ENCODE results near the gene PDE4D.

Gene PDE4D

DNA sequence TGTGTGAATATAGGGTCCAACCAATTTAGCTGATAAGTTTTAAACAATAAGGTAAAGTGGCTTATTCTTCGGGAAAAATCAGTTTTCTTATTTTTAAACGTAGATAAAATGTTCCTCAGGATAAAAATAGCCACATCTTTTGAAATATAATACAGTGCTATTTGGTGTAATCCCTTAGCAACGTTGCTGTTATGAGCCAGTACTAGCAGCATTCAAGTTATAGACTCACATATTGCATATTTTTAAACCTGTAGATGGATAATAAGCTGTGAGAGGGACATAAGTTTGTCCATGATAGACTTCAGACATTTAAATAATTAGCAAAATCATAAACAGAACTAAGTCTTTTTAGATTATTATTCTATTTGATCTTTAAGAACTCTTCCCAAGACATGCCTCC, 6.3 kb downstream of the PDE4D start:
- no peaks in the 10 kb centered on the region for H3K4me1 ChIP-seq

GRCh38 chr5:59874675-59875074, 18.9 kb downstream of the PDE4D start:
- Histone ChIP-seq H3K4me1 (peaks cover 0 to 6% (median 3%) of the 10 kb centered on the region in 10 experiments; a peak in 6 of 20 replicates), H3K9me3 (replicated peaks in 1 of 11) (no peaks in the 10 kb centered on the region), H3K4me2 (no peak overlapping the region), H3K27me3 (no peaks in the 10 kb centered on the region), H3K36me3 (no peaks in the 10 kb centered on the region), H3K4me3 (no peak overlapping the region), H4K20me1 (no peaks in the 10 kb centered on the region), H3K27ac (no peak overlapping the region), H3K9ac (no peak overlapping the region)
- TF ChIP-seq Cebpa-rat (IDR thresholded peaks at IDR 0.05) = no peak

More for the DNA sequence above, 6.3 kb downstream of the PDE4D start:
- no peaks in the 10 kb centered on the region for H3K9me3 ChIP-seq (replicated peaks in 1 of 11)
- H4K20me1 ChIP-seq = no peaks in the 10 kb centered on the region
- no peak overlapping the region for H3K27ac ChIP-seq
- no peak overlapping the region for H3K4me3 ChIP-seq
- no peaks in the 10 kb centered on the region for H3K36me3 ChIP-seq
- no peak overlapping the region for H3K4me2 ChIP-seq
- H3K9ac ChIP-seq = no peak overlapping the region
- no peaks in the 10 kb centered on the region for H3K27me3 ChIP-seq
- no peak for TF ChIP-seq Cebpa-rat (IDR thresholded peaks at IDR 0.05)

GRCh38 chr5:59873113-59873512, 20.4 kb downstream of the PDE4D start:
- H3K4me1 ChIP-seq = peaks cover 0 to 6% (median 3%) of the 10 kb centered on the region in 10 experiments; a peak in 6 of 20 replicates
- H3K9ac ChIP-seq = no peak overlapping the region
- H3K4me2 ChIP-seq = no peak overlapping the region
- no peaks in the 10 kb centered on the region for H3K9me3 ChIP-seq (replicated peaks in 1 of 11)
- TF ChIP-seq Cebpa-rat (IDR thresholded peaks at IDR 0.05) = no peak
- no peaks in the 10 kb centered on the region for H3K27me3 ChIP-seq
- no peaks in the 10 kb centered on the region for H3K36me3 ChIP-seq
- no peak overlapping the region for H3K4me3 ChIP-seq
- no peaks in the 10 kb centered on the region for H4K20me1 ChIP-seq
- H3K27ac ChIP-seq = no peak overlapping the region

- no peak overlapping the region for H3K4me3 ChIP-seq
- no peak for TF ChIP-seq Cebpa-rat (IDR thresholded peaks at IDR 0.05)
- no peaks in the 10 kb centered on the region for H3K36me3 ChIP-seq
- H3K4me1 ChIP-seq = peaks cover 0 to 34% (median 17%) of the 10 kb centered on the region in 10 experiments; a peak in 15 of 20 replicates
- H3K27me3 ChIP-seq = no peaks in the 10 kb centered on the region
- no peaks in the 10 kb centered on the region for H4K20me1 ChIP-seq
- H3K27ac ChIP-seq = no peak overlapping the region
- no peaks in the 10 kb centered on the region for H3K9me3 ChIP-seq (replicated peaks in 1 of 11)
- H3K4me2 ChIP-seq = peak overlapping the region in 6 of 11 experiments; percentile 2 to 48 (median 34); a peak in 9 of 22 replicates
- no peak overlapping the region for H3K9ac ChIP-seq
Observed at GRCh38 chr5:59866661-59867060, 26.9 kb downstream of the PDE4D start.

DNA sequence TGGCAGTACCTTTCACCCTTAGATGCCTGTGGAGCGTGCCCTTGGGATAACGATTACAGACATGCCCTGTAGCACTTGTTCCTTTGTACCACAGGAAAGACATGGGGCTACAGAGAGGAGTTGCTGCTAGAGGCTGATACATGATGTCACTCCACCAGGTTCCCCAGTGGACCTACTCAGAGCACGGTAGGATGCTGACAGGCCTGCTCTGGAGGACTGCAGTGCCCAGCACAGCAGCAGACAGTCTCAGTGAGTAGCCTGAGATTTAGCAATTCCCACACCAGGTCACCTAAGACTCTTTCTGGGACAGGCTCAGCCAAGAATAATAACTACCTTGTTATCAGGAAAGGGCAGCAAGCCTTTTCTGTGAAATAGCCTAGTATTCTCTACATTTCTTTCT, 28.8 kb downstream of the PDE4D start:
- H3K9ac ChIP-seq = no peak overlapping the region
- peaks cover 0 to 33% (median 17%) of the 10 kb centered on the region in 10 experiments; a peak in 15 of 20 replicates for H3K4me1 ChIP-seq
- no peak overlapping the region for H3K4me3 ChIP-seq
- H3K27ac ChIP-seq = no peak overlapping the region
- H3K27me3 ChIP-seq = no peaks in the 10 kb centered on the region
- no peaks in the 10 kb centered on the region for H3K36me3 ChIP-seq
- H3K9me3 ChIP-seq (replicated peaks in 1 of 11) = no peaks in the 10 kb centered on the region
- no peaks in the 10 kb centered on the region for H4K20me1 ChIP-seq
- TF ChIP-seq Cebpa-rat (IDR thresholded peaks at IDR 0.05) = no peak
- H3K4me2 ChIP-seq = peak overlapping the region in 9 of 11 experiments; percentile 10 to 68 (median 55); a peak in 16 of 22 replicates

- H3K27me3 ChIP-seq = no peaks in the 10 kb centered on the region
- H3K9me3 ChIP-seq (replicated peaks in 1 of 11) = no peaks in the 10 kb centered on the region
- H3K4me3 ChIP-seq = no peak overlapping the region
- H3K9ac ChIP-seq = no peak overlapping the region
- no peaks in the 10 kb centered on the region for H3K36me3 ChIP-seq
- TF ChIP-seq Cebpa-rat (IDR thresholded peaks at IDR 0.05) = no peak
- no peaks in the 10 kb centered on the region for H4K20me1 ChIP-seq
- peaks cover 0 to 33% (median 17%) of the 10 kb centered on the region in 10 experiments; a peak in 15 of 20 replicates for H3K4me1 ChIP-seq
- H3K4me2 ChIP-seq = peak overlapping the region in 8 of 11 experiments; percentile 10 to 68 (median 58); a peak in 13 of 22 replicates
- no peak overlapping the region for H3K27ac ChIP-seq
Observed at GRCh38 chr5:59863777-59864176, 29.7 kb downstream of the PDE4D start.

GRCh38 chr5:59856358-59856757, 37.2 kb downstream of the PDE4D start:
- TF ChIP-seq Cebpa-rat (IDR thresholded peaks at IDR 0.05) = no peak
- Histone ChIP-seq H3K27me3 (no peaks in the 10 kb centered on the region), H3K4me3 (no peak overlapping the region)

GRCh38 chr5:59850766-59851165, 42.8 kb downstream of the PDE4D start:
- no peak overlapping the region for H3K9ac ChIP-seq
- H3K9me3 ChIP-seq (replicated peaks in 1 of 11) = no peaks in the 10 kb centered on the region
- no peaks in the 10 kb centered on the region for H3K27me3 ChIP-seq
- H3K36me3 ChIP-seq = no peaks in the 10 kb centered on the region
- H3K27ac ChIP-seq = no peak overlapping the region
- H4K20me1 ChIP-seq = no peaks in the 10 kb centered on the region
- TF ChIP-seq Cebpa-rat (IDR thresholded peaks at IDR 0.05) = no peak
- no peaks in the 10 kb centered on the region for H3K4me1 ChIP-seq
- no peak overlapping the region for H3K4me2 ChIP-seq
- H3K4me3 ChIP-seq = no peak overlapping the region

More at GRCh38 chr5:59856358-59856757, 37.2 kb downstream of the PDE4D start:
- Histone ChIP-seq H3K9me3 (replicated peaks in 1 of 11) (no peaks in the 10 kb centered on the region), H4K20me1 (no peaks in the 10 kb centered on the region), H3K9ac (no peak overlapping the region), H3K27ac (no peak overlapping the region), H3K4me2 (no peak overlapping the region), H3K36me3 (no peaks in the 10 kb centered on the region), H3K4me1 (no peaks in the 10 kb centered on the region)

- peaks cover 0 to 16% (median 9%) of the 10 kb centered on the region in 10 experiments; a peak in 14 of 20 replicates for H3K4me1 ChIP-seq
Observed at GRCh38 chr5:59847586-59847985, 45.9 kb downstream of the PDE4D start.

GRCh38 chr5:59845730-59846129, 47.8 kb downstream of the PDE4D start:
- Histone ChIP-seq H3K4me3 (no peak overlapping the region), H4K20me1 (no peaks in the 10 kb centered on the region), H3K27ac (no peak overlapping the region), H3K9me3 (replicated peaks in 1 of 11) (no peaks in the 10 kb centered on the region), H3K9ac (no peak overlapping the region), H3K4me2 (no peak overlapping the region), H3K27me3 (no peaks in the 10 kb centered on the region), H3K4me1 (peaks cover 0 to 16% (median 9%) of the 10 kb centered on the region in 10 experiments; a peak in 14 of 20 replicates), H3K36me3 (no peaks in the 10 kb centered on the region)
- no peak for TF ChIP-seq Cebpa-rat (IDR thresholded peaks at IDR 0.05)

More at GRCh38 chr5:59847586-59847985, 45.9 kb downstream of the PDE4D start:
- no peaks in the 10 kb centered on the region for H3K36me3 ChIP-seq
- H3K4me3 ChIP-seq = no peak overlapping the region
- no peak overlapping the region for H3K27ac ChIP-seq
- no peak overlapping the region for H3K9ac ChIP-seq
- no peak overlapping the region for H3K4me2 ChIP-seq
- TF ChIP-seq Cebpa-rat (IDR thresholded peaks at IDR 0.05) = no peak
- no peaks in the 10 kb centered on the region for H3K9me3 ChIP-seq (replicated peaks in 1 of 11)
- no peaks in the 10 kb centered on the region for H4K20me1 ChIP-seq
- H3K27me3 ChIP-seq = no peaks in the 10 kb centered on the region

Measured in BLaER1 treated with 17β-estradiol and CSF1 and Interleukin-3, amounts not matched to agents 10 nM and 100 nM (cell line).